Activated CD8-positive, alpha-beta memory T cell treated with anti-CD3 and anti-CD28 coated beads, Interleukin-2, amount 50 U/mL, for 24 hours (primary cell): ENCODE data around the gene ZG16B.

Source experiments
- DNase-seq: peaks from one replicate; pipeline ENCODE4 v3.0.0-alpha.2; 2020; ENCODE audit errors: extremely low read depth

ZG16B gene

DNA sequence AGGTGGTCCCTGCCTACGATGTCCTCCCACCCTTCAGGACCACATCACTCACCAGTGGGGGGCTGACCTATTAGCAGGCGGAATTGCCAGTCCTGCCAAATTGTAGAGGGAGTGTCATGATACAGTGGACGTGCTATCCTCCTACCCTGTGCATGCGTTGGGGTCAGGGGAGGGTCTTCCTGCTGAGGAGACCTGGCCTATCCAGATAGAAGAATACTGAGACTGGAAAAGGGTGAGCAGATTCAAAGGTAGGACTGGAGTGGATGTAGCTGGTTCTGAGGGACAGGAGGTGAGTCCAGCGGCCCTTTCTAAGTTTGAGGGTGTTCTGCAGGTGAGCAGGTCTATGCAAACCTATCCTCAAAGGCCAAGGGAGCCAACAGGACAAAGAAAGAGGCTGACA lies 23.8 kb upstream of the ZG16B start:
- DNase-seq = no peak

DNA sequence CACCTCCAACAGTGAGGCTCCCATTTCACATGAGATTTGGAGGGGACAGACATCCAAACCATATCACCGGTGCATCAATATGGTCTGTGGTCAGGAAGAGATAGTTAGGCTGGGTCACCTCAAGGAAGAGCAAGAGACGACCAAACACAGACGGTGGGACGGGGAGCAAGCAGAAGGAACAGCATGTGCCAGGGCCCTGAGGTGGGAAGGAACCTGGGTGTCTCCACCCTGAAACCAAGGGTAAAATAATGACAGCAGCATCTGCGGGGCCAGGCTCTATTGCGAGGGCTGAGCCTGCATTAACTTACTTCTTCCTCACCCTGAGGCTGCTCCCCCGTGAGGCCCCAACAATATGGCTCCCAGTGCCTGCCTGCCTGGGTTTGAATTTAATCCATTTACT lies 21.9 kb upstream of the ZG16B start:
- no peak for DNase-seq

DNA sequence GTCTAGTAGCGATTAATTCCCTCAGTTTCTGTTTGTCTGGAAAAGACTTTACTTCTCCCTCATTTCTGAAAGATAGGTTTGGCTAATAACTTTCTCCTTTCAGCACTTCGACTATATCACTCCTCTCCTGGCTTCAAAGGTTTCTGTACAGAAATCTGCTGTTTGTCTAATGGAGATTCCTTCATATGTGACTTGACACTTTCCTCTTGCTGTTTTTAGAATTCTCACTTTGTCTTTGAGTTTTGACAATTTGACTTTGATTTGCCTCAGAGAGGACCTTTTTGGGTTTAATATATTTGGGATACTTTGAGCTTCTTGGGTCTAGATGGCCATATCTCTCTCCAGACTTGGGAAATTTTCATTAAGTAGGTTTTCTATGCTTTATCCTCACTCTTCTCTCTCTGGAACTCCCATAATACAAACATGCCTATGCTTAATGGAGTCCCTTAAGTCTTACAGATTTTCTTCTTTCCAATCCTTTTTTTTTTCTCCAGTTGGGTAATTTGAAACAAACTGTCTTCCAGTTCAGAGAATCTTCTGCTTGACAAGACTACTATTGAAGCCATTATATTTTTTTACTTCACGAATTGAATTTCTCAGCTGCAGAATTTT lies 20.8 kb upstream of the ZG16B start:
- no peak for DNase-seq

DNA sequence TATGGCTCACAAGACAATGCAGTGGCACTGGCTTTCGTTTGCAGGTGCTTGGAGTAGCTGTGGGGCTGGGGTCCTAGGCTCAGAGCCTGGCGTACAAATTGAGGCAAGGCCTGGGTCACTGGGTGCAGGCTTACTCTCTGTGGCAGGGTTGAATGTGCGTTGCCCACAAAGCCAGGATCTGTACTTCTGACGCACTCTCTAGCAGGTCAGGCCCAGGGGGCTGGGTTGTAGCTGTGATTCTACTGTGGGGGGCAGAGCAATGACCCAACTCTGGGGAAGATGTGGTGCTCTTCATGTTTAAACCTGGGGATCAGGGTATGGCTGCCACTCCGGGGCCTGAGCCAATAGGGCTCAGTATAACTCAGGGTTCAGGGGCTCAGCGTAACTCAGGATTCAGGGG lies 19.5 kb upstream of the ZG16B start:
- no peak for DNase-seq

DNA sequence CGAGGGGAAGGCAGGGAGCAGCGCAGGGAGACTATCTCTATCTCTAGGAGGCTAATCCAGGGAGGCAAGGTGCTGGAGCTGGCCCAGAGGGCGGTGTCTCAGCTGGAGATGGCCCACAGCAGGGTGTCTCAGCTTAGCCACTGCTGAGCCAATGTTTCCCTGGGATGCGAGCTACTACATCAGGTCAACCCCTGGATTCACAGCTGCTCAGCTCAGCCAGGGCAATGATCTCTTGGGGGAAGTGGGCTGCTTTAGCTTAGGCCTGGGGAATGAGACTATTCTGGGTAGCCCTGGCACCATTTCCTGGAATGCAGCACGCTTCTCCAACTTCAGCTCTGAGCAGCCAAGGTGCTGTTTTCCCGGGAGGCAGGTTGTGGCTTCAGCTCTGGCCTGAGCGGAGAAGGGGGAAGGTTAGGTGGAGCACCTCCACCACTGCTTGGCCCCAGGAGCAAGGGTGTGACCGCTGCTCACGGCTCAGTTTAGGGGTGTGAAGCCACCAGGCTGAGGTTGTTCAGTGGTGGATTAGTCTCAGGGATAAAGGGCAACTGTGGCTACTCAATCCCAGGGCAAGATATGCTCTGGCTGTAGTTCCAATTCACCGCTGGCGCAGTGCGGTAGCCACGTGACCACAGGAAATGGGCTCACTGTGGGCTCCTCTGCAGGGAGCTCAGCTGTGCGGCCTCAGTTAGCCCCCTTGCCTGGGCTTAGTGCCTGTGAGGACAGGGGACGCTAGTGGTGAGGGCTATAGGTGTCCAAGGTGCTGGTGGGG lies 18.2 kb upstream of the ZG16B start:
- DNase-seq = no peak

DNA sequence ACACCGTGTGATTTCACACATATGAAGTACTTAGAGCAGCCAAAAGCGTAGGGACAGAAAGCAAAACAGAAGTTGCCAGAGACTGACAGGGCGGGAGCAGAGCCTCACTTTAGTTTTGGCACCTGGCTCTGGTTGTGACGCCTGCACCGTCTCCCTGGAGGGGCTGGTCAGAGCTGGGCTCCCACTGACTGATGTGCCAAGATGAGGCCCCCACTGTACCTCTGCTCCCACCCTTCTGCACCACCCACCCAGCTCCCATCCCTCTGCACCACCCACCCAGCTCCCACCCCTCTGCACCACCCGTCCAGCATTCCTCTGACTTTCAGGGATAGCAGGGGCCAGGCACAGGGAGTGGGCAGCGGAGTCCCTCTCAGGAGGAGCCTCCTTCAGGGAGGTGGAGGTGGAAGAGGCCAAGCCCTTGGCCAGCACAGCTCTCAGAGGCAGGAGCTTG lies 16.3 kb upstream of the ZG16B start:
- no peak for DNase-seq

DNA sequence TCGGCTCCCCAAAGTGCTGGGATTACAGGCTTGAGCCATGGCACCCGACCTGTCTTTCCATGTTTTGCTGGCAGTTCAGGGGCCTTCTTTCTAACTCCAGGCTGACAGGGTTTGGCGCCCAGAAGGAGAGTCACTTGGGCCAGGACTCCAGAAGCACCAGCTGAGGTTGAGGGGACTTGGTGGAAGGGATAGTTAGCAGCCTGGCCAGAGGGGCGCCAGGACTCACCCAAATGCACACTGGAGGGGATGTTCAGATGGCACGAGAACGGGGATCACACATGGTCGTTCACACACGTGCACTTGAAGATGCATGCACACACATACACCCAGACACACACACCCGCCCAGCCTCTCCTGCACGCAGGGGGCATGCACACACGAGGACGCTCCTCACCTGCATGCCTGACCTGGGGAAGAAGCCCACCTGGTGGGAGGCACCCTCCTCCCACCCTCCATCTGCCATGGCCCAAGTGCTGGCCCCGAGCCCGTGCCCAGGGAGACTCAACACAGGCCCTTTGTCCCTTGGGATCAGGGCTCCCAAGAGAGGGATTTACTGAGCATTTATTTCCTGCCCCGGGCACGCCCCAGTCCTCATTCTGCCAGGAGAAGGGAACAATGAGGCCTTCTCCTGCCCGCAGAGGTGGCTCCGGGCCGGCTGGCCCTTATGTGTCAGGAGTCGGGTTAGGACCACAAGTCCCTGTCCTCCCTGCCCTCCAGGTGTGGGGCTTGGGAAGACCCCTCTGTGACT lies 15.4 kb upstream of the ZG16B start:
- DNase-seq = no peak

DNA sequence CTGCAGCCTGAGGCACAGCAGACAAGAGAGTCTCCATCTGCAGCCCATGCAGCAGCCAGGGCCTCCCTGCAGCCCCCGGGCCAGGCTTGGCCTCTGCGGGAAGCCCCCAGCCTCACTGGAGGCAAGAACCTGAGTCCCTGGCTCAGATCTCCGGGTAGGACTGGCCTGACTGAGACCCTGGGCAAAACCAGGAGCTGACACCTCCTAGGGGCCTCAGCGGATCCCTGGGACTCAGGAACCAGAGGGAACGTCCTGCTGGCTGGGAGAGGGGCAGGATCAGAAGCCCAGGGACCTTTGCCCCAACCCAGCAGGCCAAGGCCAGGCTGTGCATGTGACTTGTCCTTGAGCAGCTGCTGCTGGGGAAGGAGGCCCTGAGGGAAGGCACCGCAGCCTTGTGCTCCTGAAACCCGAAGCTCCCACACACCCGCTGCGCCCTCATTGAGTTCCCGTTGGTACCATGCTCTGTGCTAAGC lies 14.8 kb upstream of the ZG16B start:
- DNase-seq = no peak

DNA sequence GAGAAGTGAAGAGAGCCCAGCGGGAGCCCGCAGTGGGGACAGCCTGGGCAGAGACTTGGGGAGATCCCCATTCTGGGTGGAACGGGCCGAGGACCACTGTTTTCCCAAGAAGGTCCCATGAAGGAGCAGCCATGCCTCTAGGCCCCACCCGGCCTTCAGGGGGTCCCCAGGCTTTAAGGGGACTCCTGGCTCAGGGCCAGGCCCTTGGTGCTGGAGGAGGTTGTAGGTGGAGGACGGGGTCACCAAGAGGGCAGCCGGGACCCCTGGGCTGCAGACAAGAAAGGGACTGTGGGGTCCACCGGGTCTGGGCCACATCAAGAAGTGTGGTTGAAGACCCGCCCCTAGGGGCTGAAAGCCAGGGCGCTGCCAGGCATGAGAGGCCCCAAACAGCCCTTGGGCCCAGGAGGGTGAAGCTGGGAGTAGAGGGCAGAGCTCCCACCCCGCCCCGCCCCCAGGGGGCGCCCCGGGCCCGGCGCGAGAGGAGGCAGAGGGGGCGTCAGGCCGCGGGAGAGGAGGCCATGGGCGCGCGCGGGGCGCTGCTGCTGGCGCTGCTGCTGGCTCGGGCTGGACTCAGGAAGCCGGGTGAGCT lies 13.3 kb upstream of the ZG16B start, which contains the start of gene PRSS21:
Gene PRSS21 (plus strand): TSS at position 487 of the 589 bp plus-strand sequence. CDS start 32 bp downstream, at position 519.
- no peak for DNase-seq

DNA sequence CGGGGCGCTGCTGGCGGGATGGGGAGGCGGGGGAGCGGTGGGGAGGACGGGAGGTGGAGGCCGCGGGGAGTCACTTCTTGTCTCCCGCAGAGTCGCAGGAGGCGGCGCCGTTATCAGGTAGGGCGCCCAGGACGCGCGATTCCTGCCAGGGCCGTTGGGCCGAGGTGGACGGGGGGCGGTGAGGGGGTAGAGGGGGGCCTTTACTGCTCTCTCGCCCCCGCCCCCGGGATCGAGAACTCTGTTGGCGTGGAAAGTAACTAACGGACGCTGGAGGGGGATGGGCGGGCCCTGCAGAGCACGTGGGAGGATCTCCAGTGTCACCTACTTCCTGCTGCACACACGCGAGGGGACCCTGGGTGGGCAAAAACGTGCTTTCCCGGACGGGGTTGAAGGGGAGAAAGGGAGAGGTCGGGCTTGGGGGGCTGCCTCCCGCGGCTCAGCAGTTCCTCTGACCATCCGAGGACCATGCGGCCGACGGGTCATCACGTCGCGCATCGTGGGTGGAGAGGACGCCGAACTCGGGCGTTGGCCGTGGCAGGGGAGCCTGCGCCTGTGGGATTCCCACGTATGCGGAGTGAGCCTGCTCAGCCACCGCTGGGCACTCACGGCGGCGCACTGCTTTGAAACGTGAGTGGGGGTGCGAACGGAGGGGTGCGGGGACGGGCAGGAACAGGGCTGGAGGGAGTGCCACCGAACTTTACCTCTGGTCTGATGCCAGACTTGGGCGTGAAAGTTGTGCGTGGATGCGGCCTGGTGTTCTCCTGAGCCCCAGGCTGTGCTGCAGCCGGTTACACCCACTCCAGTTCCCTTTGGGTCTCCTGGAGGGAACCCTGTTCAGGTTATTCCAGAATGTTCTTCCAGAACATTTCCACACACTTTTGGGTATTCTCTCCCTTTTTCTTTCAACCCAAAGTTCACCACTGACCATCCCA lies 12.5 kb upstream of the ZG16B start:
- no peak for DNase-seq

DNA sequence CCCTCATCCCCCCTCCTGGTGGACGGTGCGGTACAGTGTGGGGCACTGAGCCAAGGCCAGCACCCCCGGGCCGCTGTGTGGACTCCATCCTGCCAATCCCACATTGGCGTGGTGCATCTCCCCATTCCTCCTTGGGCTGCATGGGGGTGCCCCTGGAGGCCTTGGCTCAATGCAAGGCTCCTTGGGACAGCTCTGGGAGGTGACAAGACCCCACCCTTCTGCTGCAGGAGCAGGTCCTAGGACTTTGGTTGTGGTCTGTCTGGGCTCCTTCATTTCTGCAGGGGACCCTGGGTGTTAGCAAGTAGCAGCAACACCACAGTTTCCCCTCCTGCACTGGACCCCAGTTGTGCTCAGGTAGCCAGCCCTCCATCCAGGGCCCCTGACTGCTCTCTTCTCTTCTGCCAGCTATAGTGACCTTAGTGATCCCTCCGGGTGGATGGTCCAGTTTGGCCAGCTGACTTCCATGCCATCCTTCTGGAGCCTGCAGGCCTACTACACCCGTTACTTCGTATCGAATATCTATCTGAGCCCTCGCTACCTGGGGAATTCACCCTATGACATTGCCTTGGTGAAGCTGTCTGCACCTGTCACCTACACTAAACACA lies 11.7 kb upstream of the ZG16B start:
- DNase-seq = no peak

DNA sequence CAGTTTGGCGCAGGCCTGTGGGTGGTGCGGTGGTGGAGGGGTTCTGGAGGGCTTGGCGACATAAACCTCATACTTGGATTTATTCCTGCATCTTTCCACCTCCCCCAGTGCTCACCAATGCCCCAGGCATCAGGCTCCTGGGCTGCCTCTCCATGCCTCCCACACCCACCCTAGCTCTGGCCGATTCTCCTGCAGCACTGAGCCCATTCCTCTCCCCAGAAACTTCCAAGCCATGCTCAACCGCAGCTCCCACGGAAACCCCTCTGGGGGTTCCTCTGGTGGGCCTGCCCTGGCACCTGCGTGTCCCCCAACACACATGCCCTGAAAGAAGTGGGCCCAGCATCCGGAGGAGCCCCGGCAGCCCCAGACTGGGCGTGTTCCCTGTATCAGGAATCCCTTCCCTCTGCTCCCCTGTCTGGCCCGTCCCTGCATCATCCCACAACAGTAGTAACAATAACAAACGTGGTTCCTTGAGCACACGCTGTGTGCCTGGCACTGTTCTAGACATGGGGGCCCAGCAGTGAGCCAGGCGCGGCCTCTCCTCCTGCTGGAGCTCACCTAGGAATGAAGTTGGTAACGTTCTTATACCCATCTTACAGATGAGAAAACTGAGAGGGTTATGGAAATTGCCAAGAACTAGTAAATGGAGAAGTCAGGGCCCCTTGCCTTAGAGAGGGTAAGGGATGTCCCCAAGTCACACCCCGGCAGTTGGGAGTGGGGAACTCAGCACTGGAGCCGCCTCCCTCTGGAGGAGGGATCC lies 10.7 kb upstream of the ZG16B start:
- DNase-seq = no peak

DNA sequence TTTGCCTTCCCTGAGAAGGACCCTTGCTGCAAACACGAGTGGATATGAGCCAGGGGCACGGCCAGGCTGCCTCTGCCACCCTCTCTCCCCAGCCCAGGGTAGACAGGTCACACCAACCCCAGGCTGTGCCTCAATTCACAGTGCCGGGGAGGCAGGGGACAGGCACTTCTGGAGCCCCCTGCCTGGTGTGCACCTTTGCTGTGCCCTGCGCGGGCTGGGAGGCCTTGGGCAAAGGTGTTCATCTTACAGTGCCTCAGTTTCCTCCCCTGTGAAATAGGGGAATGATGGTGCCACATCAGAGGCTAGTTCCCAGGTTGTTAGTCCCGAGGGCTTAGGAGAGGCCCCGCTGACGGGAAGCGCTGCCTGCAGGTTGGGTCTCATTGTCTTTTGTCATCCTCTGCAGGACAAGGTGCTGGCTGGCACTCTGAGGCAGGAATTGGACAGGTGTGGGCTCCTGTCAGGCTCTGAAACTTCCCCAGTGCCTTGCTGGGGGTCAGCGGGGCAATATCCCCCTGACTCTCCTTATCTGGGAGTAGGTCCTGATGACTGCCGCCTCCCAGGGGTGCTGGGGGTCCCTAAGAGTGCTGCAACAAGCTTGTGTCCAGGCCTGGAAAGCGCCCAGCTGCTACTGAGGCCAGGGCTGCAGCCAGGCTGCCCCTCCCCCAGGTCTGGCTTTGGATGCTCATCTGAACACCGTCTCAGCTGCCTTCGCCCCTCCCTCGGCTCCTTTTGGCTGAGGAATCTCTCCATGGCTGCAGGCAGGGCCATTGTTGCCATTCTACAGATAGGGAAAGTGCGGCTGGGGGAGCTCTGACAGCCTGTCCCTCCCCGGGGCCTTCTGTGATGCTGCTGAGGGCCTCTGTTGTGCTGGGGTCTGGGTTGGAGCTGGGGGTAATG lies 9.9 kb upstream of the ZG16B start:
- DNase-seq = no peak

DNA sequence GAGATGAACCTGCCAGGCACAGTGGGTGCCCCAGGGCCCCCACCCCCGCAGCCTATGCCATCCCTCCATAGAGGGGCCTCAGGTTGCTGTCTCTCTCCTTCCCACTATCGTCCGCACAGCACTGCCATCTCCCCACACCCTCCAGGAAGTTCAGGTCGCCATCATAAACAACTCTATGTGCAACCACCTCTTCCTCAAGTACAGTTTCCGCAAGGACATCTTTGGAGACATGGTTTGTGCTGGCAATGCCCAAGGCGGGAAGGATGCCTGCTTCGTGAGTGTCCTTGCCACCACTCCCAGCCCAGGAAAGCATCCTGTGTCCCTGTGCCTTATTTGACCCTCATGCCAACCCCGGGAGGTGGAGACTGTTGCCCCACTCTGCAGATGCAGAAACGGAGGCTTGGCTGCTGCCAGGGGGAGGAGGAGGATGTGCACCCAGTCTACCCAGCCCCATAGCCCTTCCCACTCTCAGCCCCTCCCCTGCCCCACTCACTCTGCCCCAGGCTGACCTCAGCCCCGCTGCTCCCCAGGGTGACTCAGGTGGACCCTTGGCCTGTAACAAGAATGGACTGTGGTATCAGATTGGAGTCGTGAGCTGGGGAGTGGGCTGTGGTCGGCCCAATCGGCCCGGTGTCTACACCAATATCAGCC lies 9.1 kb upstream of the ZG16B start:
- no peak for DNase-seq

DNA sequence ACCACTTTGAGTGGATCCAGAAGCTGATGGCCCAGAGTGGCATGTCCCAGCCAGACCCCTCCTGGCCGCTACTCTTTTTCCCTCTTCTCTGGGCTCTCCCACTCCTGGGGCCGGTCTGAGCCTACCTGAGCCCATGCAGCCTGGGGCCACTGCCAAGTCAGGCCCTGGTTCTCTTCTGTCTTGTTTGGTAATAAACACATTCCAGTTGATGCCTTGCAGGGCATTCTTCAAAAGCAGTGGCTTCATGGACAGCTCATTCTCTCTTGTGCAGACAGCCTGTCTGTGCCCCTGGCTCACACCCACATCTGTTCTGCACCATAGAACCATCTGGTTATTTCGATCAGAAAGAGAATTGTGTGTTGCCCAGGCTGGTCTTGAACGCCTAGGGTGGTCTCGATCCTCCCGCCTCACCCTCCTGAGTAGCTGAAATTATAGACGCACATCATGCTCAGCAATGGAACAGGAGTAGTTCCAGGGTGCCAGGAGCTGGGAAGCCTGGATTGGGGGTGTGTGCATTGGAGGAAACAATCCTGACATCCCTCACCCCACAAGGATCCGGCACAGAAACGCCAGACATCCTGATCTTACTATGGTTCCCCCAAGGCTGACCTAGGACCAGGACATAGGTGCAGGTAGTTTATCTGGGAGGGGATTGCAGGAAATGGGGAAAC lies 8.5 kb upstream of the ZG16B start:
- no peak for DNase-seq

DNA sequence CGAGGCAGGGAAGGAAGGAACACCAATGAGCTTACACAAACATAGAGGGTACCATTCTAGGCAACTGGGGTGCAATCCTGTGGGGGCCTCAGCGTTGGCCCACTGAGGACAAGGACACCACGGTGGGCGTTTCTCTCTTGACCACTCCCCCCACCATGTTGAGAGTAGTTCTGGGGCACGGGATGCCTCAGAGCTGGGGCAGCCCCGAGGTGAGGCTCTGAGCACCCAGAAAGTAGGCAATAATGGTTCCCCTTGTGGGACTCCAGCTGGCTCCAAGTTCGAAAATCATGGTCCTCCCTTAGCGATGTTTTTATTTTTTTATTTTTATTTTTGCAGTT lies 8.0 kb upstream of the ZG16B start:
- no peak for DNase-seq

DNA sequence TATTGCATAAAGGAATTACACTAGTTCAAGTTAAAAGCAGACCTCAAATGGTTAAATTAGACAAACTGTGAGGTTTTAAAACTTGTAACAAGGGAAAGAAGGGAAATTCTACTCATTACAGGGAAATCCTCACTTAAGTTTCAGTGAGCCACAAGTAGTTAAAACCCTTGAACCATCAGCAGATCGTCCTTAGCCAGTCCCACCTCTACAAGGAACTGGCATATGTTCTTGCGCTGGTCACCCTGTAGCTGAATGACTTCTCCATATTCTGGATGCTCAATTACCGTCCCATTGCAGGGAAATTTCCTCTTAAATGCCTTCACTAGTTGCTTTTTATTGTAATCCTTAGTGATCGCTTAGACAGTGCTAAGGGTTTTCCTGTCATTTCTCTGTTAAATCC lies 7.6 kb upstream of the ZG16B start:
- no peak for DNase-seq

DNA sequence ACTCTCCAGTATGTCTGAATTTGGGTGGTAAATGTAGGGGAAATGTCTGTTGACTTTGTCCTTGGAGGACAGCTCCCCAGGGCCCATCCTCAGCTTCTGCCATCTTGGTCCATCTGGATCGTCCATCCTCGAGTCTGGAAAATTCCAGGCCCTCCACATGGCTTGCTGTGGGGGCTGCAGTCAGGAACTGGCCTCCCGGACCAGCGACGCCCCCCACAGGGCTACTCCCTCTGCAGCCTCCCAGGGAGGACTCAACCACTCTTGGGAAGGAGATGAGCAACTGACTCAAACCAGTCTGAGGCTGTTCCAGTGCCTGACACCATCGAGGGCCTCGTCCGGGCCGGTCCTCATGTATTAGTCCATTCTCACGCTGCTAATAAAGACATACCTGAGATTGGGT lies 5.5 kb upstream of the ZG16B start:
- DNase-seq = no peak
